Esophagus squamous epithelium (tissue), 4 donors: ENCODE results near the gene BICRA.

Experiments
- POLR2A ChIP-seq, 4 donors: fragments of 450-650 bp; IDR thresholded peaks; one replicate each; pipeline ENCODE4 v1.6.1; 2017; ENCODE audit warnings: antibody characterized with exemption in 4 of 4, mild to moderate bottlenecking in 4 of 4, moderate library complexity in 3 of 4
- TF ChIP-seq, protein P1 (sequence below), 6 experiments: fragments of 450-650 bp in 4 of 6; fragments of 200-600 bp in 2 of 6; sonication (generic) in 2 of 6; IDR thresholded peaks; one replicate each; pipeline ENCODE4 v1.5.1; 2016 to 2019; ENCODE audit warnings: antibody characterized with exemption in 6 of 6, mild to moderate bottlenecking in 4 of 6, moderate library complexity in 4 of 6

DNA sequence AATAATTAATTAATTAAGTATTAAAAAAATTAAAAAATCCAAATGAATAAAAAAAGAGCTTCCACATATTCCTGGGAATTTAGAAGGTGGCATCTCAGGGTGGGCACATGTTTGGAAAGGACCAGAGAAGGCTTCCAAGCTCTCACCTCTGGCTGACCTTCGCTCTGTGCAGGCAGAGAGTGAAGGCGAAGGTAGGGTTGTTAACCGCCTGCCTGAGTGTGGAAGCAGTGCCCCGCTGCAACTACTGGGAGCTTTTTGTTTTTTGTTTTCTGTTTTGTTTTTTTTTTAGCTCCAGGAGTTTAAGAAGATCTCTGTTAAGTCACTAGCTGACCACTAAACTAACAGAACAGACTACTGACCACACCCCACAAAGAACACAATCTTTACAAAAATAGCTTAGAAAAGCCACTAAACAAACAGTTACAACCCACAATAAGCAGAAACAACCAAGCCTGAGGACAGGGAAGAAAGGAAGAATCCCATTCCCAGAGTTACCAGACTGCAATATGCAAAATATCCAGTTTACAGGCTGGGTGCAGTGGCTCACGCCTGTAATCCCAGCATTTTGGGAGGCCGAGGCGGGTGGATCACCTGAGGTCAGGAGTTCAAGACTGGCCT, 47.4 kb upstream of the BICRA start:
- TF ChIP-seq, protein P1, sequence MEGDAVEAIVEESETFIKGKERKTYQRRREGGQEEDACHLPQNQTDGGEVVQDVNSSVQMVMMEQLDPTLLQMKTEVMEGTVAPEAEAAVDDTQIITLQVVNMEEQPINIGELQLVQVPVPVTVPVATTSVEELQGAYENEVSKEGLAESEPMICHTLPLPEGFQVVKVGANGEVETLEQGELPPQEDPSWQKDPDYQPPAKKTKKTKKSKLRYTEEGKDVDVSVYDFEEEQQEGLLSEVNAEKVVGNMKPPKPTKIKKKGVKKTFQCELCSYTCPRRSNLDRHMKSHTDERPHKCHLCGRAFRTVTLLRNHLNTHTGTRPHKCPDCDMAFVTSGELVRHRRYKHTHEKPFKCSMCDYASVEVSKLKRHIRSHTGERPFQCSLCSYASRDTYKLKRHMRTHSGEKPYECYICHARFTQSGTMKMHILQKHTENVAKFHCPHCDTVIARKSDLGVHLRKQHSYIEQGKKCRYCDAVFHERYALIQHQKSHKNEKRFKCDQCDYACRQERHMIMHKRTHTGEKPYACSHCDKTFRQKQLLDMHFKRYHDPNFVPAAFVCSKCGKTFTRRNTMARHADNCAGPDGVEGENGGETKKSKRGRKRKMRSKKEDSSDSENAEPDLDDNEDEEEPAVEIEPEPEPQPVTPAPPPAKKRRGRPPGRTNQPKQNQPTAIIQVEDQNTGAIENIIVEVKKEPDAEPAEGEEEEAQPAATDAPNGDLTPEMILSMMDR (IDR thresholded peaks at IDR 0.05), result no peak
- no peak for TF ChIP-seq POLR2A (IDR thresholded peaks at IDR 0.05)
